Mesothelial cell of epicardium (in vitro differentiated cells): Measurements from ENCODE around the gene PKD2. TPM values are rescaled to one million over a fixed set of nuclear protein-coding genes. Genes with fewer than 3 reads are reported as not detected.

Experiments
- DNase-seq, 2 experiments: peaks; one replicate each; pipeline ENCODE4 v3.0.0; 2021; ENCODE audit warnings: low spot score in 2 of 2; ENCODE audit not compliant: unreplicated experiment in 2 of 2
- H3K27ac Mint-ChIP-seq: 2 replicates; pipeline ENCODE4 v1.8.0; 2021; ENCODE audit warnings: mixed read lengths
- H3K27me3 Mint-ChIP-seq: 2 replicates; pipeline ENCODE4 v1.8.0; 2021; ENCODE audit warnings: low read depth, mixed read lengths
- H3K36me3 Mint-ChIP-seq: 2 replicates; pipeline ENCODE4 v1.8.0; 2021; ENCODE audit warnings: mixed read lengths
- H3K4me1 Mint-ChIP-seq: 2 replicates; pipeline ENCODE4 v1.8.0; 2021; ENCODE audit warnings: mixed read lengths
- H3K4me3 Mint-ChIP-seq: 2 replicates; pipeline ENCODE4 v1.8.0; 2021; ENCODE audit warnings: mild to moderate bottlenecking, moderate library complexity, mixed read lengths
- H3K9me3 Mint-ChIP-seq: 2 replicates; pipeline ENCODE4 v1.8.0; 2021; ENCODE audit warnings: mixed read lengths
- CTCF ChIP-seq: fragments of 200-600 bp; sonication (generic); IDR thresholded peaks from one replicate; pipeline ENCODE4 v1.5.0; 2021; ENCODE audit warnings: antibody characterized with exemption; ENCODE audit not compliant: unreplicated experiment
- total RNA-seq: library from RNA; stranded (reverse); gene quantifications from 3 replicates; pipeline ENCODE4 v1.2.1, GENCODE V29; 2021

The PKD2 gene
- total RNA-seq, 1 donor from 2014 or later, result 65.7 TPM

DNA sequence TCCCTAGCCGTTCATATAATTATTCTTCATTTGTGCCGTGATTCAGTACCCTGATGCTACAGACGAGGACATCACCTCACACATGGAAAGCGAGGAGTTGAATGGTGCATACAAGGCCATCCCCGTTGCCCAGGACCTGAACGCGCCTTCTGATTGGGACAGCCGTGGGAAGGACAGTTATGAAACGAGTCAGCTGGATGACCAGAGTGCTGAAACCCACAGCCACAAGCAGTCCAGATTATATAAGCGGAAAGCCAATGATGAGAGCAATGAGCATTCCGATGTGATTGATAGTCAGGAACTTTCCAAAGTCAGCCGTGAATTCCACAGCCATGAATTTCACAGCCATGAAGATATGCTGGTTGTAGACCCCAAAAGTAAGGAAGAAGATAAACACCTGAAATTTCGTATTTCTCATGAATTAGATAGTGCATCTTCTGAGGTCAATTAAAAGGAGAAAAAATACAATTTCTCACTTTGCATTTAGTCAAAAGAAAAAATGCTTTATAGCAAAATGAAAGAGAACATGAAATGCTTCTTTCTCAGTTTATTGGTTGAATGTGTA is 24.9 kb upstream of the PKD2 start:
- Mint-ChIP-seq H3K27ac (no peak overlapping the region), H3K36me3 (no peaks in the 10 kb centered on the region), H3K27me3 (no peaks in the 10 kb centered on the region), H3K9me3 (no peaks in the 10 kb centered on the region), H3K4me1 (no peaks in the 10 kb centered on the region), H3K4me3 (no peak overlapping the region)
- DNase-seq, result no peak
- TF ChIP-seq CTCF, result no peak

GRCh38 chr4:87983996-87984395 is 23.4 kb upstream of the PKD2 start:
- H3K4me1 Mint-ChIP-seq, result no peaks in the 10 kb centered on the region
- no peak overlapping the region for H3K27ac Mint-ChIP-seq

DNA sequence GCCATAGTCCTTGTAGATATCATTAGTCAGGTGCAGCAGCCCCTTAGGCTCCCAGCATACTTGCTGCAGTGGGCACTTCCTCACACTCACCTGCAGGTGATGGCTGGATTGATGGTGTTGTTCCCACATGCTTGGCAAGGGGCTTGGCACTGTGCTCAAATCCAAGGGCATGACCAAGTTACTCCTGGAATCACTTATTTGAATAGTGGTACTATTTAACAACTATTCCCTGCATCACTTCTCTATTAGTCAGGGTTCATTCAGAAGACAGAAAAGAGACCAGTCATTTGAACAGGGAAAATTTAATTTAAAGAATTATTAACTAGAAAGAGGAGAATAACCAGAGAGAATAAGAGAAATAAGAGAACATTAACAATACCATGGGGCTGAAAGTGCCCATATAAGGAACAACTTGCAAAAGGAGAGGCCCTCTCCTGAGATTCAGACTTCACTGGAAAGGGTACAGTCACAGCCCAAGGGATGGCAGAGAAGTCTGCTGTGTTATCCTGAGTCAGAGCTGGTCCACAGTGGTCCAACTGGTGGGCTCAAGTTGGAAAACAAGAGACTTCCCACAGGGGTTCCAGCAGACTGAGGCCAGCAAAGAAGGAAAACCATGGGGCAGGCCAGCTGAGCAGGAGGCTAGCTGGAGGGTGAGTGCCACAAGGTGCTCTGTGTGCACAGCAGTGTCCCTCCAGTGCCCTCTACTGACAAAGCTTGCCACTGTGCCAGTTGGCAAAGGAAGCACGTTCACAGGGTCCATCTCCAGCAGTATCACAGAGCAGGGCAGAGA is 22.1 kb upstream of the PKD2 start:
- no peak overlapping the region for H3K4me3 Mint-ChIP-seq
- no peaks in the 10 kb centered on the region for H3K36me3 Mint-ChIP-seq
- no peaks in the 10 kb centered on the region for H3K9me3 Mint-ChIP-seq
- H3K27ac Mint-ChIP-seq, result no peak overlapping the region
- H3K4me1 Mint-ChIP-seq, result peaks cover under 1% of the 10 kb centered on the region
- H3K27me3 Mint-ChIP-seq, result no peaks in the 10 kb centered on the region
- TF ChIP-seq CTCF, result no peak
- no peak for DNase-seq

More at GRCh38 chr4:87983996-87984395, 23.4 kb upstream of the PKD2 start:
- Mint-ChIP-seq H3K9me3 (no peaks in the 10 kb centered on the region), H3K4me3 (no peak overlapping the region), H3K36me3 (no peaks in the 10 kb centered on the region), H3K27me3 (no peaks in the 10 kb centered on the region)
- no peak for TF ChIP-seq CTCF
- no peak for DNase-seq

DNA sequence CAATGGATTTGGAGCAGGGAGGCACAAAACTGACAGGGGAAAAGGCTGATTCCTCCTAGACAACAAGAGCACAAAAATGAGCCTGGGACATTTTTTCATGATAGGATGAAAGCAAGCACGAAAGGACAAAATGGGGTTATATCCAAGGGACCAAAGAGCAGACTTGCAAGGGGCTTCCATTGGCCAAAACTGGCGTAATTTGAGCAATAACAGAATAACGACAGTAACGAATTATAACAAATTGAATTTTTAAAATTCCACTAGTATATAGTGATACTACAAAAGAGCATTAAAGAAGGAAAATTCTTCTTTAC is 21.6 kb upstream of the PKD2 start:
- TF ChIP-seq CTCF, result no peak
- no peaks in the 10 kb centered on the region for H3K9me3 Mint-ChIP-seq
- no peak overlapping the region for H3K4me3 Mint-ChIP-seq
- H3K27me3 Mint-ChIP-seq, result no peaks in the 10 kb centered on the region
- DNase-seq, result no peak
- no peaks in the 10 kb centered on the region for H3K36me3 Mint-ChIP-seq
- H3K27ac Mint-ChIP-seq, result no peak overlapping the region
- peaks cover 2% of the 10 kb centered on the region for H3K4me1 Mint-ChIP-seq

- Mint-ChIP-seq H3K27ac (no peak overlapping the region), H3K36me3 (no peaks in the 10 kb centered on the region), H3K4me3 (no peak overlapping the region), H3K4me1 (peaks cover 2% of the 10 kb centered on the region), H3K9me3 (no peaks in the 10 kb centered on the region), H3K27me3 (no peaks in the 10 kb centered on the region)
- DNase-seq, result no peak
- no peak for TF ChIP-seq CTCF
Observed at GRCh38 chr4:87986508-87986907, 20.9 kb upstream of the PKD2 start.
